KMS-11 (cell line): ENCODE measurements around the gene RBM15.

Experiments used
- H2AFZ ChIP-seq: fragments of 200-600 bp; sonication (generic); 2 replicates; pipeline ENCODE4 v1.6.1; 2016; ENCODE audit warnings: antibody characterized with exemption, mixed run types, low read depth
- H3K27ac ChIP-seq: fragments of 200-600 bp; sonication (generic); 2 replicates; pipeline ENCODE4 v1.6.1; 2016; ENCODE audit warnings: mild to moderate bottlenecking, mixed run types
- H3K27me3 ChIP-seq: fragments of 200-600 bp; sonication (generic); 2 replicates; pipeline ENCODE4 v1.6.1; 2017; ENCODE audit warnings: mild to moderate bottlenecking, low read depth, mixed run types, moderate library complexity; ENCODE audit not compliant: insufficient read depth
- H3K36me3 ChIP-seq: fragments of 200-600 bp; sonication (generic); 2 replicates; pipeline ENCODE4 v1.6.1; 2017; ENCODE audit warnings: mild to moderate bottlenecking, mixed run types; ENCODE audit not compliant: insufficient read depth
- H3K4me1 ChIP-seq: fragments of 200-600 bp; sonication (generic); 2 replicates; pipeline ENCODE4 v1.6.1; 2016; ENCODE audit warnings: mild to moderate bottlenecking, low read depth, mixed run types; ENCODE audit not compliant: poor library complexity, severe bottlenecking
- H3K4me2 ChIP-seq: fragments of 200-600 bp; sonication (generic); 2 replicates; pipeline ENCODE4 v1.7.0; 2016; ENCODE audit warnings: mild to moderate bottlenecking, mixed run types
- H3K4me3 ChIP-seq: fragments of 200-600 bp; sonication (generic); IDR thresholded peaks from 2 replicates; pipeline ENCODE4 v1.6.1; 2017; ENCODE audit warnings: low read depth, low read length, mixed read lengths; ENCODE audit not compliant: insufficient read depth
- H3K79me2 ChIP-seq: fragments of 200-600 bp; sonication (generic); 2 replicates; pipeline ENCODE4 v1.6.1; 2016; ENCODE audit warnings: low read depth, mixed run types; ENCODE audit not compliant: insufficient read depth
- H3K9ac ChIP-seq: fragments of 200-600 bp; sonication (generic); 2 replicates; pipeline ENCODE4 v1.6.1; 2016; ENCODE audit warnings: mild to moderate bottlenecking, mixed run types
- H4K20me1 ChIP-seq: fragments of 200-600 bp; sonication (generic); 2 replicates; pipeline ENCODE4 v1.6.1; 2016; ENCODE audit warnings: mild to moderate bottlenecking, mixed run types; ENCODE audit not compliant: insufficient read depth
- CTCF ChIP-seq: fragments of 200-600 bp; sonication (generic); conservative IDR thresholded peaks from 2 replicates; pipeline ENCODE4 v1.6.1; 2017; ENCODE audit warnings: low read depth, mild to moderate bottlenecking, antibody characterized with exemption, low read length, moderate library complexity, mixed read lengths

The RBM15 gene

DNA sequence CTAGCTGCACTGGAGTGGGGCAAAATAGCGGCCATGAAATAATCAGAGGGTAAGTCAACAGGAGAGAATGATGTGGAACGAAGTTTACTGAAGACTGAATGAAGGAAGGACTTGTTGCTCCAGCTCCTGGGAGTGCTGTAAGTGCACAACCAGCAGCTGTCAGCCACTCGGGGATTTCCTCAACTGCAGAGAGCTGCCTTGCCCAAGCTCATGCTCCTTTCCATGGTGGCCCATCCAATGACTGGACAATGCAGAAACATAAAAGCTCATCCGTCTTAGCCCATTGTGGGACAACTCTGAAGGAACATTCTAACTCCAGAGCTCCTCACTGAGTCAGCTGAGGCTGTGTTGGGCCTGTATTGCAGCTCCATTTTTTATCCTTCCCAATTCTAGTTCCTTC is 21.1 kb upstream of the RBM15 start:
- no peaks in the 10 kb centered on the region for H3K36me3 ChIP-seq
- H3K27me3 ChIP-seq, result no peaks in the 10 kb centered on the region
- H3K4me3 ChIP-seq, result no peak overlapping the region
- no peaks in the 10 kb centered on the region for H3K4me1 ChIP-seq
- H3K27ac ChIP-seq, result no peak overlapping the region
- TF ChIP-seq CTCF, result no peak
- H3K4me2 ChIP-seq, result no peak overlapping the region
- H2AFZ ChIP-seq, result no peak overlapping the region
- no peak overlapping the region for H3K9ac ChIP-seq
- H3K79me2 ChIP-seq, result no peaks in the 10 kb centered on the region
- H4K20me1 ChIP-seq, result no peaks in the 10 kb centered on the region

GRCh38 chr1:110319332-110320167 is 19.6 kb upstream of the RBM15 start:
- TF ChIP-seq CTCF, result no peak
- no peaks in the 10 kb centered on the region for H4K20me1 ChIP-seq
- no peak overlapping the region for H3K4me2 ChIP-seq
- H3K4me3 ChIP-seq, result no peak overlapping the region
- H3K27me3 ChIP-seq, result no peaks in the 10 kb centered on the region
- H3K36me3 ChIP-seq, result no peaks in the 10 kb centered on the region
- H3K79me2 ChIP-seq, result no peaks in the 10 kb centered on the region
- no peak overlapping the region for H3K27ac ChIP-seq
- H3K4me1 ChIP-seq, result no peaks in the 10 kb centered on the region
- no peak overlapping the region for H3K9ac ChIP-seq
- H2AFZ ChIP-seq, result no peak overlapping the region

DNA sequence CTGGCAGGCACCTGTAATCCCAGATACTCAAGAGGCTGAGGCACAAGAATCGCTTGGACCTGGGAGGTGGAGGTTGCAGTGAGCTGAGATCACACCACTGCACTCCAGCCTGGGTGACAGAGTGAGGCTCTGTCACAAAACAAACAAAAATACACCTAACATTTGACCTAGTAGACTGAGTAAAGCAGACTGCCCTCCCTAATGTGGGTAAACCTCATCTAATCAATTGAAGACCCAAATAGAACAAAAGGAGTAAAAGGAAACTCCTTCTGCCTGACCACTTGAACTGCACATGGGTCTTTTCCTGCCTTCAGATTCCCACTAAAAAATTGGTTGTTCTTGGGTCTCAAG is 19.0 kb upstream of the RBM15 start:
- H3K9ac ChIP-seq, result no peak overlapping the region
- no peak for TF ChIP-seq CTCF
- no peaks in the 10 kb centered on the region for H4K20me1 ChIP-seq
- H3K4me3 ChIP-seq, result no peak overlapping the region
- no peak overlapping the region for H2AFZ ChIP-seq
- H3K4me1 ChIP-seq, result no peaks in the 10 kb centered on the region
- no peak overlapping the region for H3K27ac ChIP-seq
- H3K36me3 ChIP-seq, result no peaks in the 10 kb centered on the region
- no peaks in the 10 kb centered on the region for H3K27me3 ChIP-seq
- no peaks in the 10 kb centered on the region for H3K79me2 ChIP-seq
- H3K4me2 ChIP-seq, result no peak overlapping the region

DNA sequence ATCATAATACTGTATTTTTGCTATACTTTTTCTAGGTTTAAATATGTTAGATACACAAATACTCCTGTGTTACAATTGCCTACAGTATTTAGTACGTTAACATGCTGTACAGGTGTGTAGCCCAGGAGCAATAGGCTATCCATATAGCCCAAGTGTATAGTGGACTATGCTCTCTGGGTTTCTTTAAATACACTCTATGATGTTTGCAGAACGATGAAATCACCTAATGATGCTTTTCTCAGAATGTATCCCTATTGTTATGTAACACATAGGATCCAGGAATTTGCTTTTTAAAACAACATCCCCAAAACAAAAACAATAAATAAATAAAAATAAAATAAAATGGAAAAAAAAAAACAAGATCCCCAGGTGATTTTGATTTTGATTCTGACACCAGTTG is 18.1 kb upstream of the RBM15 start:
- H3K4me2 ChIP-seq, result no peak overlapping the region
- H2AFZ ChIP-seq, result no peak overlapping the region
- no peak overlapping the region for H3K4me3 ChIP-seq
- H3K27me3 ChIP-seq, result no peaks in the 10 kb centered on the region
- H3K36me3 ChIP-seq, result no peaks in the 10 kb centered on the region
- H3K27ac ChIP-seq, result no peak overlapping the region
- no peaks in the 10 kb centered on the region for H3K4me1 ChIP-seq
- TF ChIP-seq CTCF, result no peak
- H3K9ac ChIP-seq, result no peak overlapping the region
- no peaks in the 10 kb centered on the region for H3K79me2 ChIP-seq
- H4K20me1 ChIP-seq, result no peaks in the 10 kb centered on the region
